GM21619 (cell line): ENCODE data around the gene CCBE1.

Experiments
- ATAC-seq: cut with Tn5 transposase; IDR thresholded peaks from one replicate; pipeline ENCODE4 v1.9.1; 2021; ENCODE audit not compliant: unreplicated experiment

Gene CCBE1

DNA sequence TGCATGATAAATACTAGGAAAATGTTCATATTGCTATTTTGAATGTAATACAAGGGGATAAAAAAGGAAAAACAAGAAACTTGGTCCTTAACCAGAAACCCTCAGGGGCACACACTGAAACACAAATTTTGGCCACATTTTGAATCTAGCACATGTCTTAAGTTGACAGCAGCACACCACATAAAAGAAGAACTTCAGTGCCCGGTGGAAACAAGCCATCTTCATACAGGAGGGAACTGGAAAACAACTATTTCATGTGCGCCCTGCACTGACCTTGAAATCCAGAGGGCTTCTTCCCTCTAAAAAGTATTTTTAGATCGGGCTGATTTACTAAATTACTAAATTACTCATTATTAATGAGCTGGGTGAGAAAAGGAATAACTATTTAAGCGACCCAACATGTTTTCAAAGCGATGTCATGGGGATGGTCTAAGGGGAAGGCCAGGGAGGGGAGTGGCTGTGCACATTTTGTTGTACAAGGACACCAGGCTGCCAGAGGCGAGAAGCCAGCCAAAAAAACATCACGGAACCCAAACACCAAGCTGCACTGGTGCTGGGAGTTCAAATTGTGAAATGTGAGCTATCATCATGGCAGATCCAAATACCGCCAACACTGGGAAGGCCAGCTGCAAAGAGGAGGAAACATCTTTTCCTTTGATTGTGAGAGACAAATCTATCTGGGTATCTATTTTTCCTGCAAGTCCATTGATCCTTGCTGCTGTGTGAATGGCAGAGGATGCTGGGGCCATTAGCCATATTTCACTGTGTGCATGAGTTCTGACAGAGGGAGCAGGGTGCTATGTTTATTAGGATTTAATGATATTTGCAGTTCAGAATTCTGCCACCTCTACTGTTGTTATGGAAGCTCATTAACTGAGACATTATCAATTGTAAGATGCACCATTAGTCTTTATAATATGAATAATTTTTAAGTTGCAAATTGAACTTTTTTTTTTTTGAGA is 187.5 kb downstream of the CCBE1 start:
- no peak for ATAC-seq

DNA sequence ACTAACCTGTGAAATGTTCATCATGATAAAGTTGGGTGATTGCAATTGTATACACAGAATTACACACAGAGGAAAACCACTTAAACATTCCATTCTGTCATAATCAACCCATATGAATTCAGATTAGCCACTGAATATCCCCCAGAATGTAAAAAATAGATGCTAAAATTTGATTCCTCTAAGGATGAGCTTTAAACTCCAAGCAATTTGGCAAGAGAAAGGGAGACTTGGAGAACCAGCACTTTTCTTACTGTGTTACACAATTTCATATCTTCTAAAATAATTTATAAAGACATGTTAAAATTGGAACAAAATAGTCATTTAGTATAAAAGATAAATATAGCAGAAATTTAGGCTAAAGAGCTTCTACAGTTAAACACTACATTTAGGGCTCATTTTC is 191.9 kb downstream of the CCBE1 start:
- ATAC-seq, result no peak

DNA sequence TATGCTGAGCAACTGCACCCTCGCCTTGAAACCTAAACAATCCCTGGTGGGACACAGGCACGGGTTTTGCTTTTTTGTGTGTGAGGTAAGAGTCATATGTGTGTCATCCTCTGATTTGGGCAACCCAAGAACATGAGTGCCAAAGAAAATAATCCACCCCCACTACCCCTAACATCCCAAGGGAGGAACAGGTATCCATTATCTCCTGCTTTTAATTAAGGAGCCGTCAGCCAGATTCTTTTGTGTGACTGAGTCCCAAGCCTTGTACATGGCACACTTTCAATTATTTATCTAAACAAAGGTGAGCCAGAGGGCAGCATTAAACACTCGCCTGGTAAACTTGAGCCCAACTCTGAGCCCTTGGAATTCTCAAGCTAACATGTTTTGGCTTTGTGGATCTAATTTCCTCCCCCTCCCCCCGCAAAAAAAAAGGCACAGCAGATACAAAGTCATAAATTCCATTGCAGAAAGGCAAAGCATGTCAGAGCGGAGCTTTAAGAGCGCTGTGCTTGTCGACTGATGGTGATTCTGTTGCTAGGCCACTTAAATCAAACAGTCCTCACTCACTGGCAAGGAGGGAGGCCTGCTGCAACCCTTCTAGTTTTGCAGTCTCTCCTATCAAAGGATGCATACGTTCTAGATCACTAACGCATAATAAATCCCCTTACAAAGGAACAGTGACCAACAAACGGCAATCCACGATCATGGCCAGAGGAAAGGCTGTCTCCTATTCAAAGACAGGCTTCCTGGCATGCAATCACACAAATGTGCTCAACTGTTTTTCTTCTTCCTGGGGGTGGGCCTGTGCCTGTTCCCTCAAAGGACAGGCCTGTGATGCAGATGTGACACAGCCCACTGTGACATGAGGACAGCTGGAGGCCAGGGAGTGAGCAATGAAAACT is 194.7 kb downstream of the CCBE1 start:
- no peak for ATAC-seq

DNA sequence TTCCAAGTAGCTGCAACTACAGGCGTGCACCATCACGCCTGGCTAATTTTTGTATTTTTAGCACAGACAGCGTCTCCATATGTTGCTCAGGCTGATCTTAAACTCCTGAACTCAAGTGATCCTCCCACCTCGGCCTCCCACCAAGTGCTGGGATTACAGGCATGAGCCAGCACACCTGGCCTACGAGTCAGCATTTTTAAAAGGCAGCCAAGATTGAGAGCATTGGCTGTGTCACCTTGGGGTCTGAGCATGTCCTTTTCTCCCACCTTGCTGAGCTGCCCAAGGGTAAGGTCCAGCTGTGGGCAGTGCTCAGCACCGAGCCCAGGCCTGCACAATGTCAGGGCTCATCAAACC is 195.3 kb downstream of the CCBE1 start:
- ATAC-seq, result no peak

DNA sequence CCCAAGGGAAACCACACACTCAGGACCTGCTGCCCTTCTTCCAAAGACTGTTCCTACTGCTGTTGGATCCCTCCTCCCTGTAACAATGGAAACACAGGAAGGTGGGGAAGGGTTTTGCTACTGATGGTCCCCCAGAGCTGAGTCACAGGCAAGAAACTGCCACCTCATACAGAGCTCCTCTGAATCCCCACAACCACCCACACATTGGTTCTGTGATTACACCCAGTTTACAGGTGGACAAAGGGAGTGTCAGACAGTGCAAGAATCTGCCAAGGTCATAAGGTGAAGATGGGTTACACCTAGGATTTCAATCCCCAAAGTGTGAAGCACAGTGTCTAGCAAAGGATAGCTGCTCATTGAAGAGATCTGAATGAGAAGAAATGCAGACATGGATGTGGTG is 196.5 kb downstream of the CCBE1 start:
- no peak for ATAC-seq

DNA sequence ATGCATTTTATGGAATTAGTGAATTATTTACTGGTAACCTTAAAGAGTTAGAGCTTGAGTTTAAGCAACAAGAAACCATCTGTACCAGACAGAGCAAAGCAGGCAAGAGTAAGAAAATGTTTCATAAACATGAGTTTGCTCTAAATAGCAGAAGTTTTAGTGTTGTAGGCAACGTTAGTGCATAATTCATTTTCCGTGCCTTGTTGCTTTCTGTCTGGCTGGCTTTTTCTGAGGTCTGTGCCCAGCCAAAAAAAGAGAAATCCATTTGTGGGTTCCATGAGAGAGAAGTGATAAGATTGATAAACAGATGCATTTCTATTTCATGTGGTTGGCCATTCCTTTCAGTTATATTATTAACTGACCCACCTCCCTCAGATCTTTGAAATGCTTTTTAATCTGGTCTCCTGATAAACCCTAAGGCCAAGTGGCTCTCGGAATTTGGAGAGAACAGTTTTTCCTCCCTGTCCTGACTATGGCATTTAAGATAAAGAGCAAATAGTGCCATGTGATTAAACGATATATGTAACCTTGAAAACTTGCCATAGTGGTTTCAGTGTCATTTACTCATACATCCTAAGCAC is 198.6 kb downstream of the CCBE1 start:
- ATAC-seq, result no peak

DNA sequence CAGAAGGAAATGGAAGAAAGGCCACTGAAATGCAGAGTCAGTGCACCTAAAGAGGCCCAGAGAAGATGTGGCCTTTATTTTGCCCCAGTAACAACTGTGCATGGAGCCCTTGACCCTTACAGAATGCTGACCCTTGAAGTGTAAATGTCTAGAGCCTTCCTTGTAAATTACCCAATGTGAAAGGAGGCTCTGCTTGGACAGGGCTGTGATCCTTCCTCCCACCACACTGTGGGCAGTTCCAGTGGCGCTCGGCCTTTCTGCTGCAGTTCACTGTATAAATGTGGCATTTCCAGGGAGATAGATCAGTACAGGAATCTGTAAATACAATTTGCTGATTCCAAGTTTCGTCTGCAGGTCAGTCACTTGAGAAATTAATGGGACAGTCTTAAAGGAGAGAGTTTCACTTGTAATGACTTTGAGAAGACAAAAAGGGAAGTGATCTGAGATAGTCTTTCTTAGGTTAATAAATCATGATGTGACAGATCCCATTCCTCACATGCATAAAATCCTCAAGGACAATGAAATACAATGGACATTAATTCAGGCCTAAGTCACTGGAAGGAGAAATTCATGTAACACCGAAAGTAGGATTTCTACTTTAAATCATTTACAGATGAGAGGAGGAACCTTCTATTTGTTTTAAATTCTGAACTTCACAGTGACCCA is 204.3 kb downstream of the CCBE1 start:
- ATAC-seq, result no peak

DNA sequence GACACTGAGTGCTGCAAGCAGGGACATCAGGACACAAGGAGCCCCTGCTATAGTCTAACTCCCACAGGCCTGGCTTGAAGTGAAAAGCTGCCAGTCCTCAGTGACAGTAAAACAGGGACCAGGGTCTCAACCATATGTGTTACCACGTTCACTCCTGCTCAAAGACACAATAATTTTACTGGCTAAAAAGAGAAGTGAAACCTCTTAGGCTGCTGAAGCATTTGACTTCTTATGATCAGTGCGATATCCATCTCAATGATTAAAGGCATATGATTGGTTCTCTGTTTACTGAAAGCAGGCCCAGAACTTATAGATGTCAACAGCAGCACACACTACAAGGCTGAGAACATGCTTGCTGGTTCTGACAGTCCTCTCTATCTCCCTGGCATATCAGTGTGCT is 208.3 kb downstream of the CCBE1 start:
- ATAC-seq, result no peak

DNA sequence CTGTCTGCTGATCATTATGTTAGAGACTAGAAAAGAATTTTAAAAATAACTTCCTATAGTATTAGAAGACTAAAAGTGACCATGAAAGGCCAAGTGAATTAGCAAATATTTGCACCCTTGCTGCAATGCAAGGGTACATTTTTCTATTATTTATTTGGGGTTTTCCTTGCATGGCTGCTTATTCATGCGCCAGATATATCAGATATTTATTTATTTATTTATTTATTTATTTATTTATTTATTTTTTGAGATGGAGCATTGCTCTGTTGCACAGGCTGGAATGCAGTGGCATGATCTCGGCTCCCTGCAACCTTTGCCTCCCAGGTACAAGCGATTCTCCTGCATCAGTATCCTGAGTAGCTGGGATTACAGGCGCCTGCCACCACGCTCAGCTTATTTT is 211.8 kb downstream of the CCBE1 start:
- ATAC-seq, result no peak

DNA sequence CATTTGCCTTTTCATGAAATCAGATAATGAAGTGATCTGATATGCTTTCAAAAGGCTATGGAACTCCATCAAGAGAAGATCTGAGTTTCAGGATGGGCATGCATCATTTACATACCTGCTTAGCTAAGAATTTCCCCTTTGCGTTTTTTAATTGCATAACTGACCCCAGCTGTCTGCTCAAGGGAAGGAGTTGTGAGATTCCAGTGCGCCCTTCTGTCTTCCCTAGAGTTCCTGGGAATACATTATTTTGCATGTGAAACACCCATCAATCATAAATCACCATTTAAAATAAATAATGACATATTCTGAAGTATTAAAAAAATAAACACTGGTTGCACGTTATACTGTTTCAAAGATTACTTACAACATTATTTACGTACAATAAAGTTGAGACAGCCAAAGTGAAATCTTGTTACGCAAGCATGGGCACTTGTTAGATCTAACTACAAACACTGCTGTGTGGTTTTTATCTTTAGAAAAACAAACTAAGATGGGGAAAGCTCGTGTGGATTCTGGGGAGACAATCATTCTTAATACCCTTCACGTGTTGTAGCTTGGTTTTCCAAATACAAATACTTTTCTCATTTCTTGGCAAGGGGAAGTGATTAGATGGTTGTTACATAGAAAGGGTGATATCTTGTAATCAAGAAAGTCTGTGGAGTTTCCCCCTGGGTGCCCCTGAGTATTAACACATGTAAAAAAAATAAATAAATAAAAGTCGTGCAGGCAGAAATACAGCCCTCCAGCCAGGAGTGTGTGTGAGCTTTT is 212.5 kb downstream of the CCBE1 start:
- no peak for ATAC-seq

DNA sequence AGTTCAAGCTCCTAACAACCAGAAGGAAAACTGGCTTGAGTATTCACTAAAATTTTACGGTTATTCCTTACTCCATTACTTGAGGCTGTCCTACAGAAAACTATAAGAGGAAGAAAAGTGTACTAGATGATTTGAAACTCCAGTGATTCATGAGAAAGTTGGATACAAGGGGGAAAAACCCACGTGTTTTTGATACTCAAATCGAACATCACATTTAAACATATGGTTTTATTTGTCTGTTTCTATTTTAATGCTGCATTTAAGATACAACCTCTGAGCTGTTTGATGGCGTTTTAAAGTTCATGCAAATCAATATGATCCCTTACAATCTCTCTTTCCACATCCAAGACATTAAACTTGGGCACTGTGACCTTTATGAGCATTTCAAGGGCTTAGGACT is 213.1 kb downstream of the CCBE1 start:
- ATAC-seq, result no peak

DNA sequence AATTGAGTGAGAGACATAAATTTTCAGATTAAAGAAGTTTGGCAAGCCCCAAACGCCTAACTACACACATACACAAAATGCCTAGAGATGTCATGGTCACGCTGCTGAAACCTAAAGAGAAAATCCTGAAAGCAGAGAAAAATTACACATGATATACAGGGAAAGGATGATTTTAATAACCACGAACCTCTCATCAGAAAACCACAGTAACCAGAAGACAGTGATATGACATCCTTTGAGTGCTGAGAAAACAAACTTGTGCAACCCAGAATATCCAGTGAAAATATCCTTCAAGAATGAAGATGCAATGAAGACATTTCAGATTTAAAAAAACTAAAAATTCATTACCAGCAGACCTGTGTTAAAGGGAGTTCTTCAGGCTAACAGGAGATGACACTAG is 215.8 kb downstream of the CCBE1 start:
- ATAC-seq, result no peak

DNA sequence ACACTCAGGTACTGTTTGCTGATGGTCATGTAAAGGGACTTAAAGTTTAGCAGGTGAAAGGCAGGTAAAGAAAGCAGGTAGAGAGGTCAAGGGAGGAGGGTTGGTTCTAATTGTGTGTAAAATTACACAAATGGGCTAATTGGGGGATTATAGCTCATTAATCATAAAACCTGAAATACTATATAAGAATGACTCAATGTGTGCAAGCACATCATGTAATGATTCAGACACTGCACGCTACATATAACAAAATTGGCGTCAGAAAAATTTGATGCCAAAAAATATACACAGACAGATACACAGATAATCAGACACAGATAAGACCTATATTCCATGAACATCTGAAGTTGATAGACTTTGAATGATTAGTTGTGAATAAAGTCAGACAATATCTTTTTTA is 217.4 kb downstream of the CCBE1 start:
- no peak for ATAC-seq

DNA sequence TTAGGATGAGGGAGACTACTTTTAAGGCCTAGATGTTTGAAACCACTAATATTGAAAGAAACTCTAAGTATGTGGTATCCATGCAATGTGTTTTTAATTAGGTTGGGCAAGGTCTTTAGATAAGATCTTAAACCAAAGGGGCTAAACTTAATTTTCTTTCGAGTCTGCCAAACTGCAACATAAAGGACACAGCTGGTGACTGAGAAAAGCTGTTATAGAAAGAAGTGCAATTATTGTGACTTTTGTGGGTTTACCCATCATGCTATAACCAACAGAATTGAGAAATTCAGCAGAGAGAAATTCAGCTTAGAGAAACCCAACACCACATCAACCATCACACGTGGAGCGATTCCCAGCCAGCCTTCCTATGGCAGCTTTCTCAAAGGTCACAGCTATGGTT is 218.6 kb downstream of the CCBE1 start:
- no peak for ATAC-seq

DNA sequence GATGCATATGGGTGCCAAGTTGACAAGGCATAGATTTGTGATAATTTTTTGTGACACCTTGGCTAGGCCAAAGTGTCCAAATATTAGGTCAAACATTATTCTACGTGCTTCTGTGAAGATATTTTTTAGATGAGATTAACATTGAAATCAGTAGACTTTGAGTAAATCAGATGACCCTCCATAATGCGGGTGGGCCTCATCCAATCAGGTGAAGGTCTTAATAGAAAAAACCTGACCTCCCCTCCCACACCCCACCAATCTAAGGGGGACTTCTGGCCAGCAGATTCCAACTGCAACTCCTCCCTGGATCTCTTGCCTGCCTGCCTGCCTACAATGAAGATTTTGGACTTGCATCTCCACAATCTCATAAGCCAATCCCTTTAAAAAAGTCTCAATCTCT is 219.4 kb downstream of the CCBE1 start:
- no peak for ATAC-seq

DNA sequence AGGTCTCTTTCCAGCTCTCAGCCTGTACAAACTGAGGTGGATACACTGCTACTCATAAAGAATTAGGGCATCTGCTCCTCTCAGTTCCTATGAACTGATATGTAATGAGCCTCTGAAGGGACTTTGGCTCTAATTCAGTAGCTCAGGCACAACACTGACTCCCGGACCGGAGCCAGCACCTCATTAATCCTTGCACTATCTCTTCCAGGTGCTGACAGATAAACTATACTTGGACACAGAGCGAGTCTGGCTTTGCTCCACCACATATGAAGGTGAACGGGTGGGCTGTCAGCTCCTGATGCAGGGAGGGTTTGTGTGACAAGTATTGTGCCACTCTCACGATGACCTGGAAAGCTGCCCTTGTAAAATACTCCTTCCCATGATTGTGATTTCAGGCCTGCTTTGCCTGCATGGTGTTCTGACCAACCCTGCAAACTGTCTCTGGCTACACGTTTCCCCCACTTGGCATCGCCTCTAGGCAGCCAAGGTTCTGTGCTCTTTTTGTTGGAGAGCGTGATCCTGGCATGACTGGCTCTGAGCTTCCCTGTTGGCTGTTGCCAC is 226.6 kb downstream of the CCBE1 start:
- no peak for ATAC-seq

DNA sequence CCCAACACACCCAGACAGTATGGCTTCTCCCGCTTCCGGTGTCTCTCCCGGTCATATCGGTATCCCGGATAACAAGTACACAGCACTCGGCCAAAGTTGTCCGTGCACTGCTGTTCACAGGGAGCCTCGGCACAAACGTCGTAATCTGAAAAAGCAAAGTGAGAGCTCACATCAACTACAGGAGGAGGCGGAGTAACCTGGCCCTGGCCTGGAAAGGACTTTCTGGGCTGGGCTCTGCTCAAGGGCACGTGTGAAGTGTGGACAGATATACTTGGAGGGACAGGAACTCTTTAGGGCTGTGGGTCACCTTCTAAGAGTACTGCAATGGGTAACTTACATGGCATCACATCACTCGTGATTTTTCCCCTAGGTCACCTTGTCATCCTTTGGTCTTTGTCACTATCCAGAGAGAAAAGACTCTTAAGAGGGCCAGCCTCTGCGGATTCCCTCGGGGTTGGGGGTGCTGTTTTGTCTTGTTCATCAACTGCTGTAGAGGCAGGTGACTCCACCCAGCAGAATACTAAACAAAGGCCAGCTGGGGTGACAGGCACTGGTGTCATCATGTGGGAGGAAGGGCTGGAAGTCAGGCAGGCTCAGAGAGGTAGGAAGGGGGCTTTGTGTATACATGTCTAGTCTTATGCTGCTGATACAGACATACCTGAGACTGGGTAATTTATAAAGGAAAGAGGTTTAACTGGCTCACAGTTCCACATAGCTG is 227.6 kb downstream of the CCBE1 start:
- no peak for ATAC-seq

DNA sequence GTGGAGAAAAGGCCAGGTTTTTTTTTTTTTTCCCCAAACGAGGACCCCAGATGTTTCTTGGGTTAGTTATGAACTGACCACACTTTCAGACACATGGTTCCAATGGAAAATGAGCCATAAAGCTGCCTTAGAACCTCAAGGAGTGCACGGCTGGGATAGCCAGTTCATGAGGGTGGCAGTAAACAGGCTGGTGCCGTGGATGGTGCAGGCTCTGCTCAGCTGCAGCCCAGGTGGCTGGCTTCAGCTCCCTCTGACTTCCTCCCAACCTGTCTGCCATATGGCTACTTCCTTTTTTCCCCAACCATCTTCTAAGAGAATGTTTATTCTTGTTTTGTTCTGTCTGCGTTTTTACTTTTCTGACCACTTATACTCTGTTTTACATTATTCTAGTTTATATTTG is 228.4 kb downstream of the CCBE1 start:
- ATAC-seq, result no peak

DNA sequence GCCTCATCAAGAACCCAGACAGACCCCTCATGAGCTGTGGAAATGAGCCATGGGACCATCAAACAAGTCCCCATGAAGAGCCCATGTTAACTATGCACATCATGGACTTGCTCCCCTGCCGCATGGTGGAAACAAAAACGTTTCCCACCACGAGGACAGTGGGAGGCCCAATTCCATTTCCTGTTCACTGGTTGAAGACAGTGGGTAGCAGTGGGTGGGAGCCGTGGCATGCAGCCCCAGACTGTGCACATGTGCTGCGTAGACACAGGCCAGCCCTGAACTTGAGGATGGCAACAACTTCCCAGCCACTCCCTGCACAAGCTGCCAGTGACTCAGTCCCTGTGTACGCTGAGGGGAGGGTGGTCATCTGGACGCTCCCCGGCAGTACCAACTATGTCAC is 229.7 kb downstream of the CCBE1 start:
- ATAC-seq, result no peak
